Measurements from ENCODE around the gene DOCK1. TPM values are rescaled to one million over a fixed set of nuclear protein-coding genes. Genes with fewer than 3 reads are reported as not detected.

The DOCK1 gene
- polyA plus RNA-seq, 1 donor = 29.9 TPM

GRCh38 chr10:127186813-127187212, 281.6 kb downstream of the DOCK1 start:
- DNase-seq = no peak

GRCh38 chr10:127189226-127189625, 284.0 kb downstream of the DOCK1 start:
- DNase-seq = no peak

- DNase-seq = no peak
Measured at GRCh38 chr10:127190427-127190826, 285.2 kb downstream of the DOCK1 start.

- DNase-seq = no peak
Measured at GRCh38 chr10:127193125-127193524, 287.9 kb downstream of the DOCK1 start.

- no peak for DNase-seq
Measured at GRCh38 chr10:127194111-127194510, 288.9 kb downstream of the DOCK1 start.

- no peak for DNase-seq
Measured at GRCh38 chr10:127194599-127194998, 289.4 kb downstream of the DOCK1 start.

- DNase-seq = no peak
Measured at GRCh38 chr10:127195041-127195506, 289.8 kb downstream of the DOCK1 start.

GRCh38 chr10:127195571-127196281, 290.5 kb downstream of the DOCK1 start:
- DNase-seq = no peak

- DNase-seq = peak; percentile 58
Measured at GRCh38 chr10:127196282-127197153, 291.3 kb downstream of the DOCK1 start, which contains the start of gene INSYN2A. Gene INSYN2A, minus strand, starts transcription at chr10:127196591. Its CDS starts 20,196 bp downstream, at chr10:127176395.

GRCh38 chr10:127197154-127197432, 291.9 kb downstream of the DOCK1 start:
- DNase-seq = no peak

GRCh38 chr10:127198307-127198706, 293.1 kb downstream of the DOCK1 start:
- DNase-seq = no peak

GRCh38 chr10:127198721-127199120, 293.5 kb downstream of the DOCK1 start:
- DNase-seq = no peak

- no peak for DNase-seq
Measured at GRCh38 chr10:127200646-127201045, 295.4 kb downstream of the DOCK1 start.

- DNase-seq = no peak
Measured at GRCh38 chr10:127203067-127203466, 297.8 kb downstream of the DOCK1 start.

- no peak for DNase-seq
Measured at GRCh38 chr10:127207081-127207480, 301.9 kb downstream of the DOCK1 start.

- DNase-seq = no peak
Measured at GRCh38 chr10:127210936-127211466, 305.8 kb downstream of the DOCK1 start.

GRCh38 chr10:127215866-127216265, 310.6 kb downstream of the DOCK1 start:
- no peak for DNase-seq

GRCh38 chr10:127216274-127216673, 311.0 kb downstream of the DOCK1 start:
- no peak for DNase-seq

GRCh38 chr10:127216786-127217185, 311.6 kb downstream of the DOCK1 start:
- DNase-seq = no peak

GRCh38 chr10:127218658-127219057, 313.4 kb downstream of the DOCK1 start:
- no peak for DNase-seq

- no peak for DNase-seq
Measured at GRCh38 chr10:127221281-127221680, 316.1 kb downstream of the DOCK1 start.

GRCh38 chr10:127227027-127227426, 321.8 kb downstream of the DOCK1 start:
- DNase-seq = no peak

GRCh38 chr10:127227663-127228062, 322.4 kb downstream of the DOCK1 start:
- no peak for DNase-seq

Data from hindlimb muscle (tissue), 1 donor.